Neural cell (in vitro differentiated cells): ENCODE results near the gene CLIC4.

Experiments used
- CTCF ChIP-seq: fragments of 450-650 bp; IDR thresholded peaks from 2 replicates; pipeline ENCODE4 v1.5.1; 2014; ENCODE audit warnings: antibody characterized with exemption, mild to moderate bottlenecking, moderate library complexity; ENCODE audit not compliant: poor library complexity, severe bottlenecking
- EP300 ChIP-seq: fragments of 450-650 bp; conservative IDR thresholded peaks from 2 replicates; pipeline ENCODE4 v1.6.1; 2014; ENCODE audit warnings: antibody characterized with exemption, mild to moderate bottlenecking, moderate library complexity; ENCODE audit not compliant: poor library complexity, severe bottlenecking
- EZH2 ChIP-seq: fragments of 200-600, 300-800 bp; shearing (Covaris generic), sonication (generic); IDR thresholded peaks from 2 replicates; pipeline ENCODE4 v1.6.1; 2014; ENCODE audit warnings: antibody characterized with exemption, low read length, borderline replicate concordance, mild to moderate bottlenecking; ENCODE audit not compliant: insufficient read depth, poor library complexity, severe bottlenecking
- POLR2AphosphoS5 ChIP-seq: IDR thresholded peaks from 2 replicates; pipeline ENCODE4 v1.6.1; 2012
- RAD21 ChIP-seq: fragments of 450-650 bp; conservative IDR thresholded peaks from 2 replicates; pipeline ENCODE4 v1.6.1; 2014; ENCODE audit warnings: antibody characterized with exemption, mild to moderate bottlenecking, moderate library complexity

GRCh38 chr1:24737368-24738117, 7.7 kb upstream of the CLIC4 start:
- TF ChIP-seq CTCF (no peak), RAD21 (no peak), POLR2AphosphoS5 (no peak), EZH2 (no peak), EP300 (no peak)
